ENCODE measurements around the gene PGAP6. TPM values are rescaled to one million over a fixed set of nuclear protein-coding genes. Genes with fewer than 3 reads are reported as not detected.
A peak's percentile ranks its signal among the peaks of the same experiment; 100 is the strongest.

Gene PGAP6
- total and polyA plus RNA-seq, 9 of the 15 experiments (the other 6 are each of a cell fraction or from before 2014, with no cell fraction given): 0.45 to 50.2 (median 39.3) TPM

DNA sequence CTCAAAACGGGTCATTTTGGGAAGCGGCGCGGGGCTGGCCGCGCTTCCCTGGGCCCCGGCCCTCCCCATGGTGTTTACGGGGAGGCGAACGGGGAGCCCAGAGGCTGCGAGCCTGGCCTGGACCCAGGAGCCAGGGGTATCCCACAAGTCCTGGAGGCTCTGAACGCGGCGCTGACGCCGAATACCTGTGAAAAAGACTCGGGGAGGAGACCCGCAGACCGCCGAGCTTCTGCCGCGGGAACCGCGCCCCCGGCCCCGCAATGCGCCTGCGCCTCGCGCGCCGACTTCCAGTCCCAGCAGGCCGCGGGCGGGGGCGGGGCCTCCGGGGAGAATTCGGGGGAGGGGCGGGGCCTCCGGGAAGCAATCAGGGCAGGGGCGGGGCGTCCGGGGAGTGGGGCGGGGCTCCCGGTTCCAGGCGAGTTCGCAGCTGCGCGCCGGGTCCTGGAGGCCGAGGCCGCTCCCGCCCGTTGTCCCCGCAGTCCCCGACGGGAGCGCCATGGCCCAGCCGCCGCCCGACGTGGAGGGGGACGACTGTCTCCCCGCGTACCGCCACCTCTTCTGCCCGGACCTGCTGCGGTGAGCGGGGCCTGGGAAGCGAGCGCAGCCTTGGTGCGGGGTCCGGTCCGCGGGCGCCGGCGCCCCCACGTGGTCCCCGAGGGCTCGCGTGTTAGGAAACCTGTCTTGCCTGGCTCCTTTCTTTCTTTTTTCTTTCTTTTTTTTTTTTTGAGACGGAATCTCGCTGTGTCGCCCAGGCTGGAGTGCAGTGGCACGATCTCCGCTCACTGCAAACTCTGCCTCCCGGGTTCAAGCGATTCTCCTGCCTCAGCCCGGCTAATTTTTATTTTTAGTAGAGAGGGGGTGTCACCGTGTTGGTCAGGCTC is 19.9 kb upstream of the PGAP6 start, which contains the start of gene DECR2 (continued):
- TF ChIP-seq ARID3A (IDR thresholded peaks at IDR 0.05; ENCODE audit: borderline replicate concordance, low read depth, low read length) (no peak), L3MBTL2 (IDR thresholded peaks at IDR 0.05) (peak; percentile 78), NRF1 (conservative IDR thresholded peaks at IDR 0.05 in 1 of 2, IDR thresholded peaks at IDR 0.05 in 1 of 2) (peak; percentile 90 to 92), ZBTB40 (IDR thresholded peaks at IDR 0.05) (peak; percentile 52; the same call in 1 of the 2 replicates), ZBTB40 (CRISPR knock-in tag; IDR thresholded peaks at IDR 0.05) (no peak), MAZ (CRISPR knock-in tag; conservative IDR thresholded peaks at IDR 0.05 in 1 of 2, IDR thresholded peaks at IDR 0.05 in 1 of 2) (peak; percentile 66 to 85), EP400 (IDR thresholded peaks at IDR 0.05) (peak; percentile 72; the same call in 1 of the 2 replicates), E2F3 (CRISPR knock-in tag; IDR thresholded peaks at IDR 0.05) (0 out of 2 replicates have a peak, but pooled peaks have one; percentile 24)
- TF ChIP-seq, protein P1, sequence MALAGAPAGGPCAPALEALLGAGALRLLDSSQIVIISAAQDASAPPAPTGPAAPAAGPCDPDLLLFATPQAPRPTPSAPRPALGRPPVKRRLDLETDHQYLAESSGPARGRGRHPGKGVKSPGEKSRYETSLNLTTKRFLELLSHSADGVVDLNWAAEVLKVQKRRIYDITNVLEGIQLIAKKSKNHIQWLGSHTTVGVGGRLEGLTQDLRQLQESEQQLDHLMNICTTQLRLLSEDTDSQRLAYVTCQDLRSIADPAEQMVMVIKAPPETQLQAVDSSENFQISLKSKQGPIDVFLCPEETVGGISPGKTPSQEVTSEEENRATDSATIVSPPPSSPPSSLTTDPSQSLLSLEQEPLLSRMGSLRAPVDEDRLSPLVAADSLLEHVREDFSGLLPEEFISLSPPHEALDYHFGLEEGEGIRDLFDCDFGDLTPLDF (CRISPR knock-in tag; IDR thresholded peaks at IDR 0.05): no peak

All from K562 (cell line).